HG02852 (cell line): ENCODE data around the gene VN1R5.
"Not testable (repeated sequence)": the region's sequence is repeated elsewhere in the genome, so short reads cannot be mapped to it uniquely, and the experiment has no call there.

ENCODE experiments used
- ATAC-seq: cut with Tn5 transposase; IDR thresholded peaks from one replicate; pipeline ENCODE4 v1.9.1; 2021; ENCODE audit warnings: mild to moderate bottlenecking, moderate library complexity; ENCODE audit not compliant: unreplicated experiment

Gene VN1R5

GRCh38 chr1:247255772-247256171, at the start of gene VN1R5:
Gene VN1R5, plus strand, starts transcription at chr1:247256072.
- not testable (repeated sequence) for ATAC-seq

- ATAC-seq = no peak
Observed at GRCh38 chr1:247209396-247209795, 46.5 kb upstream of the VN1R5 start.

- ATAC-seq = peak; percentile 3
Observed at GRCh38 chr1:247210062-247210375, 45.9 kb upstream of the VN1R5 start.

GRCh38 chr1:247210376-247211117, 45.3 kb upstream of the VN1R5 start:
- peak; percentile 93 for ATAC-seq

GRCh38 chr1:247211339-247211738, 44.5 kb upstream of the VN1R5 start:
- ATAC-seq = no peak

- peak; percentile 50 for ATAC-seq
Observed at GRCh38 chr1:247212012-247212411, 43.9 kb upstream of the VN1R5 start.

GRCh38 chr1:247212627-247213617, 43.0 kb upstream of the VN1R5 start:
- ATAC-seq = no peak

GRCh38 chr1:247216261-247216660, 39.6 kb upstream of the VN1R5 start:
- no peak for ATAC-seq

- ATAC-seq = no peak
Observed at GRCh38 chr1:247218121-247218651, 37.7 kb upstream of the VN1R5 start.

GRCh38 chr1:247220280-247220679, 35.6 kb upstream of the VN1R5 start:
- not testable (repeated sequence) for ATAC-seq

GRCh38 chr1:247222840-247223239, 33.0 kb upstream of the VN1R5 start:
- no peak for ATAC-seq

- ATAC-seq = no peak
Observed at GRCh38 chr1:247224822-247225221, 31.1 kb upstream of the VN1R5 start.

- ATAC-seq = no peak
Observed at GRCh38 chr1:247228133-247228532, 27.7 kb upstream of the VN1R5 start.

GRCh38 chr1:247241691-247242090, 14.2 kb upstream of the VN1R5 start:
- no peak for ATAC-seq

- ATAC-seq = no peak
Observed at GRCh38 chr1:247243524-247244137, 12.2 kb upstream of the VN1R5 start.

- no peak for ATAC-seq
Observed at GRCh38 chr1:247246325-247247115, 9.4 kb upstream of the VN1R5 start.

- no peak for ATAC-seq
Observed at GRCh38 chr1:247247568-247247967, 8.3 kb upstream of the VN1R5 start.

- no peak for ATAC-seq
Observed at GRCh38 chr1:247266053-247266452, 10.2 kb downstream of the VN1R5 start.

- no peak for ATAC-seq
Observed at GRCh38 chr1:247268390-247269045, 12.6 kb downstream of the VN1R5 start.

- ATAC-seq = no peak
Observed at GRCh38 chr1:247269133-247269532, 13.3 kb downstream of the VN1R5 start.
